ENCODE results near the gene EIF1.

EIF1 gene

GRCh38 chr17:41647038-41647813 lies 41.5 kb upstream of the EIF1 start:
- H3K27me3 ChIP-seq: no peaks in the 10 kb centered on the region
- H3K27ac ChIP-seq: no peak overlapping the region
- peaks cover 3 to 39% (median 26%) of the 10 kb centered on the region in 4 donors for H3K4me1 ChIP-seq
- no peaks in the 10 kb centered on the region for H3K36me3 ChIP-seq
- DNase-seq: no peak
- no peaks in the 10 kb centered on the region for H3K9me3 ChIP-seq
- intact Hi-C loops (cut with DNase I; ENCODE audit: low total_unique reads): loop anchor here (2.0 to 5.0 kb wide), 3 partner anchors 18 to 740 kb away; no protein-coding TSS in a partner anchor
- H3K4me3 ChIP-seq: no peak overlapping the region
- no peak for TF ChIP-seq CTCF (IDR thresholded peaks at IDR 0.05)

GRCh38 chr17:41647940-41648410 lies 40.7 kb upstream of the EIF1 start:
- no peaks in the 10 kb centered on the region for H3K27me3 ChIP-seq
- DNase-seq: peak; percentile 90 to 92
- H3K27ac ChIP-seq: peak overlapping the region; percentile 50 to 68
- H3K4me1 ChIP-seq: peaks cover 3 to 46% (median 26%) of the 10 kb centered on the region in 4 donors
- H3K4me3 ChIP-seq: peak overlapping the region; percentile 30 to 47
- intact Hi-C loops (cut with DNase I; ENCODE audit: low total_unique reads): loop anchor here (2.0 to 5.0 kb wide), 3 partner anchors 17 to 741 kb away; no protein-coding TSS in a partner anchor
- no peaks in the 10 kb centered on the region for H3K36me3 ChIP-seq
- H3K9me3 ChIP-seq: no peaks in the 10 kb centered on the region
- peak; percentile 94 to 95 for TF ChIP-seq CTCF (IDR thresholded peaks at IDR 0.05)

- H3K27ac ChIP-seq: peak overlapping the region; percentile 50 to 68
- DNase-seq: peak; percentile 79 to 91
- peaks cover 3 to 46% (median 26%) of the 10 kb centered on the region in 4 donors for H3K4me1 ChIP-seq
- no peaks in the 10 kb centered on the region for H3K36me3 ChIP-seq
- intact Hi-C loops (cut with DNase I; ENCODE audit: low total_unique reads): loop anchor here (5.0 kb wide), 2 partner anchors 101 to 741 kb away; no protein-coding TSS in a partner anchor
- H3K4me3 ChIP-seq: peak overlapping the region; percentile 30 to 47
- no peaks in the 10 kb centered on the region for H3K27me3 ChIP-seq
- peak; percentile 94 for TF ChIP-seq CTCF (IDR thresholded peaks at IDR 0.05)
- H3K9me3 ChIP-seq: no peaks in the 10 kb centered on the region
These were observed 40.1 kb upstream of the EIF1 start for GRCh38 chr17:41648411-41649195.

GRCh38 chr17:41649923-41650519 lies 38.7 kb upstream of the EIF1 start:
- H3K27me3 ChIP-seq: no peaks in the 10 kb centered on the region
- no peaks in the 10 kb centered on the region for H3K9me3 ChIP-seq
- H3K4me1 ChIP-seq: peaks cover 3 to 47% (median 26%) of the 10 kb centered on the region in 4 donors
- intact Hi-C loops (cut with DNase I; ENCODE audit: low total_unique reads): loop anchor here (5.0 kb wide), 2 partner anchors 103 to 743 kb away; no protein-coding TSS in a partner anchor
- no peak overlapping the region for H3K4me3 ChIP-seq
- no peak for TF ChIP-seq CTCF (IDR thresholded peaks at IDR 0.05)
- peak overlapping the region; percentile 78 to 80 for H3K27ac ChIP-seq
- DNase-seq: no peak
- no peaks in the 10 kb centered on the region for H3K36me3 ChIP-seq

All from tibial artery (tissue), 4 donors.